Type B pancreatic cell (in vitro differentiated cells): ENCODE data around the gene SVIL. TPM values are rescaled to one million over a fixed set of nuclear protein-coding genes. Genes with fewer than 3 reads are reported as not detected.

Source experiments
- DNase-seq: peaks from one replicate; pipeline ENCODE4 v3.0.0; 2021; ENCODE audit warnings: mixed read lengths; ENCODE audit not compliant: unreplicated experiment; ENCODE audit errors: extremely low spot score
- H3K27ac Mint-ChIP-seq: 2 replicates; pipeline ENCODE4 v1.8.0; 2021; ENCODE audit warnings: mild to moderate bottlenecking, mixed read lengths
- H3K27me3 Mint-ChIP-seq: 2 replicates; pipeline ENCODE4 v1.8.0; 2021; ENCODE audit warnings: mixed read lengths
- H3K36me3 Mint-ChIP-seq: 2 replicates; pipeline ENCODE4 v1.8.0; 2021; ENCODE audit warnings: mixed read lengths
- H3K4me1 Mint-ChIP-seq: one replicate; pipeline ENCODE4 v1.8.0; 2021; ENCODE audit warnings: mixed read lengths; ENCODE audit not compliant: unreplicated experiment
- H3K4me3 Mint-ChIP-seq: 2 replicates; pipeline ENCODE4 v1.8.0; 2021; ENCODE audit warnings: mild to moderate bottlenecking, mixed read lengths
- H3K9me3 Mint-ChIP-seq: 2 replicates; pipeline ENCODE4 v1.8.0; 2021; ENCODE audit warnings: mixed read lengths
- total RNA-seq: library from RNA; stranded (reverse); gene quantifications from 2 replicates; pipeline ENCODE4 v1.2.1, GENCODE V29; 2021; ENCODE audit warnings: low replicate concordance
- TF ChIP-seq, protein P1 (sequence below): fragments of 200-600 bp; sonication (generic); conservative IDR thresholded peaks from 2 replicates; pipeline ENCODE4 v1.5.0; 2021; ENCODE audit warnings: antibody characterized with exemption, mild to moderate bottlenecking

Gene SVIL
- total RNA-seq, 1 donor from 2014 or later, result 171 TPM

DNA sequence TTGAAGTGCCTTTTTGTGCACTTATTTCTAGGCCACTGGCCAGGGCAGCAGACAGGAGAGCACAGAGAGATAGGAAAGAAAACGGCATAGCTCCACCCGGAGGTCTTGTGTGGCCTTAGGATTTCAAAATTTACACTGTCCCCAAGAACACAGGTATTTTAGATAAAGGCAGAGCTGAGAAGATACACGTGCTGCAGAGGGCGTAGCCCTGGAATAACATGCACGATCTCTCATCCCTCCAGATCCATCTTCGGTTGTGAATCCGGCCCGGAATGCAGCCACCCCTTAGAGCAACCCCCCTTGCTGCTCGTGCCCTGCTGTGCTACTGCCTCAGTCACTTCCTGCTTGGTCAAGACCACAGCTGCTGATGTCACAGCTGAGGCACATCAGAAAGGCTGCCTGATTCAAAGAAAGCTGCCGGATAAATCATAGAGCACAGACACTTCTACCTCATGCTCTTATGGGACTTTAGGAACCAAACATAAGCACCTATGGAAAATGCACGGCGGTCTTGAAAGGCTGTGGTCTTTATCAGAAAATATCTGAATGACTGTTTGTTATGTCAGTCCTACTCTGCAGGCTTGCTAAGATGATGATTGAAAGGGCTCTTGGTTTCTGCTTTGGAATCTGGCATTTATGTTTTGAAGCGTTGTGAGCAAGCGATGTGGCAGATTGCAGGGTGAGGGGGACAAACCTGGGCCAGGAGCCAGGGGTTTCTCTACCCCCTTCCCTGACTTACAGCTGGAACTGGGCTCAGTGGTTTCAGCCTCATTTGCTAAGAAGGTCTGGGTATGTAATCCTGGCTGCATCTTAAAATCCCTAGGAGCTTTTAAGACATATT is 152.0 kb downstream of the SVIL start:
- Mint-ChIP-seq H3K4me1 (peaks cover 16% of the 10 kb centered on the region), H3K27ac (peak overlapping the region; percentile 73)

DNA sequence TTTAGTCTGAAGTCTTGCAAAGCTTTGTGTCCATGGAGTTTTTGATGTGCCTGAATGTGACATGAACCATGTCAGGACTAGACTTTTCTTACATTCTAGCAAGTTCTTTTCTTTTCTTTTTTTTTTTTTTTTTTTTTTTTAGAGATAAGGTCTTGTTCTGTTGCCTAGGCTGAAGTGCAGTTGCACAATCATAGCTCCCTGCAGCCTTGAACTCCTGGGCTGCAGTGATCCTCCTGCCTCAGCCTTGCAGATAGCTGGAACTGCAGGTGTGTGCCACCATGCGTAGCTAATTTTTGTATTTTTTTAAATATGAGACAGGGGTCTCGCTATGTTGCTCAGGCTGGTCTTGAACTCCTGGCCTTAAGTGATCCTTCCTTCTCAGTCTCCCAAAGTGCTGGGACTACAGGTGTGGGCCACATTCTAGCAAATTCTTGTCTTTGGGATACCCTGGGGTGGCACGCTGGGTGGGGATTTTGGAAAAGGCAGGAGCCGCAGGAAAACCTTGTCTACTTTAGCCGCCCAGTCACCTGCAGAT is 152.8 kb downstream of the SVIL start:
- DNase-seq, result no peak
- H3K4me1 Mint-ChIP-seq, result peaks cover 16% of the 10 kb centered on the region
- TF ChIP-seq, protein P1, sequence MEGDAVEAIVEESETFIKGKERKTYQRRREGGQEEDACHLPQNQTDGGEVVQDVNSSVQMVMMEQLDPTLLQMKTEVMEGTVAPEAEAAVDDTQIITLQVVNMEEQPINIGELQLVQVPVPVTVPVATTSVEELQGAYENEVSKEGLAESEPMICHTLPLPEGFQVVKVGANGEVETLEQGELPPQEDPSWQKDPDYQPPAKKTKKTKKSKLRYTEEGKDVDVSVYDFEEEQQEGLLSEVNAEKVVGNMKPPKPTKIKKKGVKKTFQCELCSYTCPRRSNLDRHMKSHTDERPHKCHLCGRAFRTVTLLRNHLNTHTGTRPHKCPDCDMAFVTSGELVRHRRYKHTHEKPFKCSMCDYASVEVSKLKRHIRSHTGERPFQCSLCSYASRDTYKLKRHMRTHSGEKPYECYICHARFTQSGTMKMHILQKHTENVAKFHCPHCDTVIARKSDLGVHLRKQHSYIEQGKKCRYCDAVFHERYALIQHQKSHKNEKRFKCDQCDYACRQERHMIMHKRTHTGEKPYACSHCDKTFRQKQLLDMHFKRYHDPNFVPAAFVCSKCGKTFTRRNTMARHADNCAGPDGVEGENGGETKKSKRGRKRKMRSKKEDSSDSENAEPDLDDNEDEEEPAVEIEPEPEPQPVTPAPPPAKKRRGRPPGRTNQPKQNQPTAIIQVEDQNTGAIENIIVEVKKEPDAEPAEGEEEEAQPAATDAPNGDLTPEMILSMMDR, result no peak
- peak overlapping the region; percentile 73 for H3K27ac Mint-ChIP-seq
- H3K36me3 Mint-ChIP-seq, result peaks cover 29% of the 10 kb centered on the region
- no peaks in the 10 kb centered on the region for H3K9me3 Mint-ChIP-seq
- H3K27me3 Mint-ChIP-seq, result no peaks in the 10 kb centered on the region
- no peak overlapping the region for H3K4me3 Mint-ChIP-seq

More for the DNA sequence above, 152.0 kb downstream of the SVIL start:
- Mint-ChIP-seq H3K36me3 (peaks cover 31% of the 10 kb centered on the region), H3K9me3 (no peaks in the 10 kb centered on the region), H3K27me3 (no peaks in the 10 kb centered on the region), H3K4me3 (no peak overlapping the region)
- no peak for DNase-seq
- TF ChIP-seq, protein P1, result no peak

DNA sequence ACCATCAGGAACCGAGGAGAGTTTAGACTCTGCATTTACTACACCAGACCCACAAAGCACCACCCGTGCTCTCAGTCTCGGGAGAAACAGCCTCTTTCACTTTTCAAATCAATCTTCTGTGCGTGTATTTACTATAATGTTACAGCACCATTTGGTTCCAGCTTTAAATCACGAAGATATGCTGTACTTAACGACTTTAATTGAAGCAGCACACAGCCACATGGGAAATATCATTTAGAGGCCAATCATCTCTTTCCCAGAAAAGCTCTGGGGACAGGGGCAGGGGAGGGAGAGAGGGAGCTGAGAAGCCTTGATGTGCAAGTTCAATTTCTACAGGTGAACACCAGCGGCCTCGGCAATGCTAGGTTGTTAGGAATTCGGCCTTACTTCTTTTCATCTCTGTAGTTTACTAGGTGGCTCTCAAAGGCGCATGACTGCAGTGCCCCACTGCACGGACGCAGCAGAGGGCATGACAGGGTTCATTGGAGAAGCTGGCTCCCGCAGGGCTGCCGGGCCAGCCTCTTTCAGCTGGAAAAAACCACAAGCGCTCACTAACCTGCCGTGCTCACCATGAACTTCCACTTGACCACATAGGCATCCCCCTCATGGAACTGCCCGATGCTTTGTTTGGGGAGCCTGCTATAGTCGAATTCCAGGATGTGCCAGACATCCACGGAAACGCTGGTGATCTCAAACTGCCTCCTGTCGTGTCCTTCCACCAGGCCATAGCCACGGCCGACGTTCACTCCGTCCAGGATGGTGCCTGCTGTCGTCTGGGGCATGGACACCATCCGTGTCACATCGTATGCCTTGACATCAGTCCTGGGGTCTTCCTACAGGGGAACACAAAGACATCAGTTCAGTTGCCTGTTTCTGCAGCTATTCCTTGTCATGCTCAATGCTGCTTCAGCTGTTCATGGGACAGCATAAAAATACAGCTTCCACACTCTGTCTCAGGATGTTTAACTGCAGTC is 154.5 kb downstream of the SVIL start:
- no peak for DNase-seq
- peaks cover 16% of the 10 kb centered on the region for H3K4me1 Mint-ChIP-seq
- H3K27me3 Mint-ChIP-seq, result no peaks in the 10 kb centered on the region
- H3K27ac Mint-ChIP-seq, result peak overlapping the region; percentile 55
- no peaks in the 10 kb centered on the region for H3K9me3 Mint-ChIP-seq
- TF ChIP-seq, protein P1, result no peak
- peaks cover 21% of the 10 kb centered on the region for H3K36me3 Mint-ChIP-seq
- no peak overlapping the region for H3K4me3 Mint-ChIP-seq

DNA sequence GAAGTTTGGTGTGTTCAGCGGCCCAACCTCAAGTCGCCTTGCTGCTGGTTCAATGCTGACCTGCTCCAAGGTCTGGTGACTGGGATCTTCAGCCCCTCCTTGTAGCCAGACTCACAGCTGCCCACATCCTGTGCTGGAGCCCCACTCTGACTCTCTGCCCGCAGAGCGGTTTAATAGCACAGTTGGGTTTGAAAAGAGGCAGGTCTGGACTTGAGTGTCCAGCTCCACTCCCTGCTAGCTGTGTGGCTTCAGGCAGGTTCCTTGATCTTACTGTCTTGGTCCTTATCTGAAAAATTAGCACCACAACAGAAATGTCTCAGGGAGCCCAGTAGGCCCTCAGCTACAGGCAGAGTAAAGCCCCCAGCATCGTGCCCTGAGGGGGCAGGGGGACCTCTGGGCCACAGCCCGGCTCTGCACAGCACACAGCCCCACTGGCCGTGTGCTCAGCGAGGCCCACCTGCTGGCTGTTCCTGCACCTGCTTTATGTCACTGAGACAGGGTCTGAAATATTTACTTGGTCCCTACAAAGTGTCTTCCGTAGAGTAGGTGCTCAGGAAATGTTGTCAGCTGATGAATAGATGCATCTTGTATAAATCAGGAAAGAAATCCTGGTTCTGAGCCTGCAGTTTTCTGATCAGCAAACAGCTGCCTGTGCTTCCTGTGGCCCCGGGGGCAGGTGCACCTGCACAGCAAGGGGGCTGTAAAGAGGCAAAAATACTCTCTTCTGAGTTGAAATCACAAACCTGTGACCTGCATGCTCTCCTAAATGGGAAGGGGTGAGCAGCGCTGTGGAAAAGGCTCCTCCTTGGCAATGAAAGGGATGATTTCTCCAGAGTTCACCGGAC is 155.5 kb downstream of the SVIL start:
- Mint-ChIP-seq H3K36me3 (peaks cover 19% of the 10 kb centered on the region), H3K27me3 (no peaks in the 10 kb centered on the region), H3K27ac (no peak overlapping the region), H3K4me1 (peaks cover 16% of the 10 kb centered on the region), H3K4me3 (no peak overlapping the region), H3K9me3 (no peaks in the 10 kb centered on the region)
- DNase-seq, result no peak
- TF ChIP-seq, protein P1, result no peak
